ENCODE data around the gene MXD4. TPM values are rescaled to one million over a fixed set of nuclear protein-coding genes. Genes with fewer than 3 reads are reported as not detected.
"Not testable (repeated sequence)": the region's sequence is repeated elsewhere in the genome, so short reads cannot be mapped to it uniquely, and the experiment has no call there.

MXD4 gene
- total RNA-seq, 1 experiment from 2014 or later = 18.9 TPM

- CTCF ChIA-PET = no interaction called here
- Histone ChIP-seq H3K79me2 (ENCODE audit: low read length) (no peaks in the 10 kb centered on the region), H3K4me3 (ENCODE audit: low read length) (no peak overlapping the region), H3K4me2 (ENCODE audit: low read length) (no peak overlapping the region), H2AFZ (ENCODE audit: low read length) (no peak overlapping the region), H3K9me3 (ENCODE audit: low read length) (no peaks in the 10 kb centered on the region), H3K27me3 (ENCODE audit: low read length) (no peaks in the 10 kb centered on the region), H3F3A (ENCODE audit: low read length, unreplicated experiment) (no peaks in the 10 kb centered on the region), H4K20me1 (ENCODE audit: low read length) (no peaks in the 10 kb centered on the region), H3K9me2 (replicated peaks; ENCODE audit: low read length) (no peaks in the 10 kb centered on the region), H3K36me3 (ENCODE audit: low read depth, low read length) (no peaks in the 10 kb centered on the region), H3K27ac (ENCODE audit: low read length) (no peak overlapping the region), H3K4me1 (ENCODE audit: insufficient read depth, low read length) (no peaks in the 10 kb centered on the region), H3K9ac (ENCODE audit: low read length) (no peak overlapping the region)
- intact Hi-C loops (cut with micrococcal nuclease) = no loop called here
- BruUV-seq (replicated peaks) = no TSS peak
- ATAC-seq = no peak
- POLR2A ChIA-PET (ENCODE audit: unreplicated experiment) = no interaction called here
- no peak for DNase-seq
- TF ChIP-seq EZH2phosphoT487 (IDR thresholded peaks at IDR 0.05; ENCODE audit: borderline replicate concordance, low read length) (no peak), EZH2 (IDR thresholded peaks at IDR 0.05; ENCODE audit: low read length, unreplicated experiment) (no peak), CTCF (conservative IDR thresholded peaks at IDR 0.05; ENCODE audit: low read depth, low read length) (no peak)
These were observed 14.8 kb upstream of the MXD4 start for GRCh38 chr4:2276581-2277325.

- H3K9me2 ChIP-seq (replicated peaks; ENCODE audit: low read length) = no peaks in the 10 kb centered on the region
- no peaks in the 10 kb centered on the region for H3F3A ChIP-seq (ENCODE audit: low read length, unreplicated experiment)
- H3K4me2 ChIP-seq (ENCODE audit: low read length) = no peak overlapping the region
- no peak overlapping the region for H2AFZ ChIP-seq (ENCODE audit: low read length)
- ATAC-seq (no peak), DNase-seq (no peak)
- POLR2A ChIA-PET (ENCODE audit: unreplicated experiment) = no interaction called here
- H3K4me3 ChIP-seq (ENCODE audit: low read length) = no peak overlapping the region
- H3K4me1 ChIP-seq (ENCODE audit: insufficient read depth, low read length) = no peaks in the 10 kb centered on the region
- H3K27ac ChIP-seq (ENCODE audit: low read length) = no peak overlapping the region
- CTCF ChIA-PET = no interaction called here
- no peaks in the 10 kb centered on the region for H4K20me1 ChIP-seq (ENCODE audit: low read length)
- TF ChIP-seq EZH2phosphoT487 (IDR thresholded peaks at IDR 0.05; ENCODE audit: borderline replicate concordance, low read length) (no peak), EZH2 (IDR thresholded peaks at IDR 0.05; ENCODE audit: low read length, unreplicated experiment) (no peak), CTCF (conservative IDR thresholded peaks at IDR 0.05; ENCODE audit: low read depth, low read length) (no peak)
- H3K36me3 ChIP-seq (ENCODE audit: low read depth, low read length) = no peaks in the 10 kb centered on the region
- BruUV-seq (replicated peaks) = no TSS peak
- H3K9ac ChIP-seq (ENCODE audit: low read length) = no peak overlapping the region
- H3K9me3 ChIP-seq (ENCODE audit: low read length) = no peaks in the 10 kb centered on the region
- H3K27me3 ChIP-seq (ENCODE audit: low read length) = no peaks in the 10 kb centered on the region
- intact Hi-C loops (cut with micrococcal nuclease) = no loop called here
- H3K79me2 ChIP-seq (ENCODE audit: low read length) = no peaks in the 10 kb centered on the region
These were observed 13.8 kb upstream of the MXD4 start for GRCh38 chr4:2275546-2276251.

GRCh38 chr4:2275044-2275397, 13.1 kb upstream of the MXD4 start:
- H3K9ac ChIP-seq (ENCODE audit: low read length); H3K9me3 ChIP-seq (ENCODE audit: low read length); ATAC-seq; H4K20me1 ChIP-seq (ENCODE audit: low read length); CTCF ChIA-PET; H3K9me2 ChIP-seq (replicated peaks; ENCODE audit: low read length); DNase-seq; H3K27ac ChIP-seq (ENCODE audit: low read length); H3K4me2 ChIP-seq (ENCODE audit: low read length); H3K4me3 ChIP-seq (ENCODE audit: low read length); BruUV-seq (replicated peaks); H3F3A ChIP-seq (ENCODE audit: low read length, unreplicated experiment); H3K27me3 ChIP-seq (ENCODE audit: low read length); H3K79me2 ChIP-seq (ENCODE audit: low read length); intact Hi-C loops (cut with micrococcal nuclease); H2AFZ ChIP-seq (ENCODE audit: low read length); POLR2A ChIA-PET (ENCODE audit: unreplicated experiment); H3K36me3 ChIP-seq (ENCODE audit: low read depth, low read length); H3K4me1 ChIP-seq (ENCODE audit: insufficient read depth, low read length): not testable (repeated sequence)
